Sigmoid colon (tissue), 7 donors: ENCODE results near the gene WDR90. TPM values are rescaled to one million over a fixed set of nuclear protein-coding genes. Genes with fewer than 3 reads are reported as not detected.

Experiments
- DNase-seq: peaks from one replicate; pipeline ENCODE4 v3.0.0-alpha.2; 2019
- H3K27ac ChIP-seq, 4 donors: fragments of 200-600 bp; sonication (generic); one replicate each; pipeline ENCODE4 v1.5.1; 2016 to 2019; ENCODE audit warnings: mild to moderate bottlenecking in 1 of 4
- H3K27me3 ChIP-seq, 3 donors: fragments of 200-600 bp; sonication (generic); one replicate each; pipeline ENCODE4 v1.5.1; 2019; ENCODE audit warnings: mild to moderate bottlenecking in 1 of 3
- H3K36me3 ChIP-seq, 4 donors: fragments of 200-600 bp; sonication (generic); one replicate each; pipeline ENCODE4 v1.5.1; 2016 to 2019
- H3K4me1 ChIP-seq, 4 donors: fragments of 200-600 bp; sonication (generic); one replicate each; pipeline ENCODE4 v1.5.1; 2017 to 2019
- H3K4me3 ChIP-seq, 4 donors: fragments of 200-600 bp; sonication (generic); one replicate each; pipeline ENCODE4 v1.5.1; 2017 to 2019; ENCODE audit warnings: mild to moderate bottlenecking in 2 of 4, moderate library complexity in 1 of 4
- H3K9me3 ChIP-seq, 4 donors: fragments of 200-600 bp in 3 of 4; sonication (generic) in 3 of 4; one replicate each; pipeline versions ENCODE4 v1.5.1 to v1.6.1; 2013 to 2019
- CTCF ChIP-seq, 4 experiments: fragments of 450-650 bp in 3 of 4; fragments of 200-600 bp in 1 of 4; IDR thresholded peaks; one replicate each; pipeline ENCODE4 v1.5.1; 2016 to 2019; ENCODE audit warnings: antibody characterized with exemption in 4 of 4, mild to moderate bottlenecking in 3 of 4, moderate library complexity in 2 of 4
- EP300 ChIP-seq, 4 donors: sonication (generic); formaldehyde crosslinking; IDR thresholded peaks; one replicate each; pipeline ENCODE4 v1.6.1; 2017; ENCODE audit warnings: antibody characterized with exemption in 4 of 4
- POLR2A ChIP-seq, 2 donors: fragments of 450-650 bp; IDR thresholded peaks; one replicate each; pipeline ENCODE4 v1.6.1; 2016; ENCODE audit warnings: antibody characterized with exemption in 2 of 2, mild to moderate bottlenecking in 2 of 2, moderate library complexity in 2 of 2
- POLR2AphosphoS5 ChIP-seq, 4 donors: sonication (generic); formaldehyde crosslinking; IDR thresholded peaks; one replicate each; pipeline ENCODE4 v1.6.1; 2017; ENCODE audit warnings: antibody characterized with exemption in 4 of 4
- WGBS, 2 donors: extraction: QIAGEN DNeasy Blood & Tissue Kit; methylation state at CpG; one replicate each; pipeline ENCODE4 v1.1.7; 2013; 5-methylcytosine and 5-hydroxymethylcytosine counted together
- intact Hi-C: fragments of 100-400 bp; cut with DNase I; formaldehyde crosslinking; loops from one replicate; pipeline ENCODE4 v1.15.1; 2023
- polyA plus RNA-seq, 3 donors: library from polyadenylated mRNA; stranded (reverse); fragments of 200-250 nt; gene quantifications; one replicate each; pipeline ENCODE4 v1.2.3, GENCODE V29; 2013
- total RNA-seq, 4 donors: library from RNA; depleted of rRNA; stranded (reverse); fragments of >200 nt; gene quantifications; one replicate each; pipeline ENCODE4 v1.1.0, GENCODE V29; 2016
- donor health status: healthy with polysubstance abuse.
- donor health status: Bipolar disorder and iron deficiency.
- donor health status: healthy.

The WDR90 gene
- total and polyA plus RNA-seq, 7 donors, result 5.4 to 49.0 (median 10.3) TPM

GRCh38 chr16:709566-710499 lies 60.7 kb downstream of the WDR90 start:
- H3K4me3 ChIP-seq, result no peak overlapping the region
- DNase-seq, result no peak
- H3K27me3 ChIP-seq, result peaks cover 37 to 67% (median 67%) of the 10 kb centered on the region in 3 donors
- peaks cover 0 to 30% (median 18%) of the 10 kb centered on the region in 4 donors for H3K4me1 ChIP-seq
- intact Hi-C loops, result loop anchor here (2.0 to 5.0 kb wide), 3 partner anchors 77 to 393 kb away; no protein-coding TSS in a partner anchor
- no peak for TF ChIP-seq POLR2A (IDR thresholded peaks at IDR 0.05)
- no peak for TF ChIP-seq EP300 (IDR thresholded peaks at IDR 0.05)
- TF ChIP-seq POLR2AphosphoS5 (IDR thresholded peaks at IDR 0.05), result no peak
- TF ChIP-seq CTCF (IDR thresholded peaks at IDR 0.05), result no peak
- H3K27ac ChIP-seq, result no peak overlapping the region
- WGBS, 2 donors, result 26 to 32% methylated on average over 30 of the region's 30 CpGs
- H3K36me3 ChIP-seq, result no peaks in the 10 kb centered on the region
- no peaks in the 10 kb centered on the region for H3K9me3 ChIP-seq

DNA sequence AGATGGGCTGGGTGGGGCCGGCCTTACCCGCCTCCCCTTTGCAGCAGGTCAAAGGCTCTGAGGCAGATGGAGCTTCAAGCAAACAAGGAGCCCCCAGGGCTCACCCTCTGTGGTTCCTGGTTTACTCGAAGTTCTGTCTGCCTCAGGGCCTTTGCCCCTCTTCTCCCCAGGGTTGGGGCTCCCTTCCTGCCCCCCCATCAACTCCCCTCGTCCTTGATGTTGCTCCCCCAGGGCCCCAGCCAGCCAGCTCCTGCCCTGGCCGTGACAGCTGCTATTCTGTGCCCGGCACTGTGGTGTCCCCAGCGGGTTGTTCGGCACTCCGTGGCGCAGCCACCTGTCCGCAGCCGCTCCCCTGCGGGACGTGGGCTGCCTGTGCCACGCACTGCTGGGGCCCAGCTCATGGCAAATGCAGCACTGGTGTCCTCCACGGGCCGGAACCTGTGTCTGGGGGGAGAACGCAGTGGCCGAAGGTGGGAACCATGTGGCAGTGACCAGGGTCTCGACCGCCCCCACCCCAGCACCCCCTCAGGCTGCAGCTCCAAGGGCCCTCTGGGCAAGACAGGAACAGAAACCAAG lies 61.4 kb downstream of the WDR90 start:
- no peaks in the 10 kb centered on the region for H3K9me3 ChIP-seq
- intact Hi-C loops, result loop anchor here (1.0 to 5.0 kb wide), 4 partner anchors 30 to 392 kb away; partner anchors contain the start of gene CIAO3
- H3K4me1 ChIP-seq, result peaks cover 0 to 31% (median 20%) of the 10 kb centered on the region in 4 donors

DNA sequence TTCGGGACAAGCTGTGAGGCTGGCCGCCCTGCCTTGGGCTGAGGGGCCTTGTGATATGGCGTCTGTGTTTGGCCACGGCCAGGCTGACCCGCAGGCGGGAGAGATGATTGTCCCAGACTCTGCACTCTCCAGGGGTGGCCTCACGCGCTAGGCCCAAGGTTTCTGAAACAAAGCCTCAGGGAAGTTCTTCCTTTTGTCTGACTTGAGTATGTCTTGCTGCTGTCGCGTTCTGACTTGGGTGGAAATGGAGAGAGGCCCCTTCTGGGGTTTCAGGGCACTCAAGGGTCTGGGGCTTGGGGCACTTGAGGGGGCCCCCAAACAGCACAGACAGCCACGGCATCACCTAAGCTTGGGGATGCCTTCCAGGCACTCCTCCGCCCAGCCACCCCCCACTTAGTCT lies 61.9 kb downstream of the WDR90 start:
- H3K9me3 ChIP-seq, result no peaks in the 10 kb centered on the region
- H3K27me3 ChIP-seq, result peaks cover 27 to 60% (median 56%) of the 10 kb centered on the region in 3 donors
- 67 to 78% methylated on average over 12 of the region's 12 CpGs for WGBS, 2 donors
- intact Hi-C loops, result loop anchor here (1.0 to 5.0 kb wide), 4 partner anchors 29 to 392 kb away; partner anchors contain the start of gene CIAO3
- no peak for DNase-seq
- no peak overlapping the region for H3K4me3 ChIP-seq
- H3K4me1 ChIP-seq, result peaks cover 0 to 34% (median 22%) of the 10 kb centered on the region in 4 donors
- no peak for TF ChIP-seq POLR2A (IDR thresholded peaks at IDR 0.05)
- no peak for TF ChIP-seq EP300 (IDR thresholded peaks at IDR 0.05)
- TF ChIP-seq CTCF (IDR thresholded peaks at IDR 0.05), result no peak
- TF ChIP-seq POLR2AphosphoS5 (IDR thresholded peaks at IDR 0.05), result no peak
- H3K27ac ChIP-seq, result no peak overlapping the region
- no peaks in the 10 kb centered on the region for H3K36me3 ChIP-seq

More for the DNA sequence above, 61.4 kb downstream of the WDR90 start:
- no peak overlapping the region for H3K4me3 ChIP-seq
- peaks cover 30 to 60% (median 59%) of the 10 kb centered on the region in 3 donors for H3K27me3 ChIP-seq
- DNase-seq, result no peak
- TF ChIP-seq POLR2AphosphoS5 (IDR thresholded peaks at IDR 0.05), result no peak
- TF ChIP-seq CTCF (IDR thresholded peaks at IDR 0.05), result no peak
- no peak for TF ChIP-seq EP300 (IDR thresholded peaks at IDR 0.05)
- H3K27ac ChIP-seq, result no peak overlapping the region
- WGBS, 2 donors, result 55 to 68% methylated on average over 21 of the region's 21 CpGs
- H3K36me3 ChIP-seq, result no peaks in the 10 kb centered on the region

- H3K9me3 ChIP-seq, result no peaks in the 10 kb centered on the region
- intact Hi-C loops, result loop anchor here (1.0 to 5.0 kb wide), 4 partner anchors 29 to 391 kb away; partner anchors contain the start of gene CIAO3
- H3K4me1 ChIP-seq, result peaks cover 0 to 35% (median 25%) of the 10 kb centered on the region in 4 donors
- TF ChIP-seq EP300 (IDR thresholded peaks at IDR 0.05) (no peak), POLR2A (IDR thresholded peaks at IDR 0.05) (no peak), CTCF (IDR thresholded peaks at IDR 0.05) (peak; percentile 81 to 93 (median 90))
- no peaks in the 10 kb centered on the region for H3K36me3 ChIP-seq
- 5 to 11% methylated on average over 25 of the region's 25 CpGs for WGBS, 2 donors
- peaks cover 20 to 60% (median 50%) of the 10 kb centered on the region in 3 donors for H3K27me3 ChIP-seq
- H3K27ac ChIP-seq, result no peak overlapping the region
- no peak overlapping the region for H3K4me3 ChIP-seq
- peak; percentile 87 for DNase-seq
These were observed 62.6 kb downstream of the WDR90 start for GRCh38 chr16:711548-712320.
